GM23338 (cell line): Measurements from ENCODE around the gene BMPR1B. TPM values are rescaled to one million over a fixed set of nuclear protein-coding genes. Genes with fewer than 3 reads are reported as not detected.
A peak's percentile ranks its signal among the peaks of the same experiment; 100 is the strongest.
"Not testable (repeated sequence)": the region's sequence is repeated elsewhere in the genome, so short reads cannot be mapped to it uniquely, and the experiment has no call there.

ENCODE experiments used
- ATAC-seq: fragments of 200-7000 bp; cut with Tn5 transposase; 3 replicates; pipeline ENCODE4 v1.9.1; 2020
- DNase-seq: peaks from one replicate; pipeline ENCODE4 v3.0.0-alpha.2; 2015; ENCODE audit warnings: low spot score
- H2AFZ ChIP-seq: fragments of 200-600 bp; sonication (generic); 2 replicates; pipeline ENCODE4 v1.8.0; 2016; ENCODE audit warnings: antibody characterized with exemption, mild to moderate bottlenecking, moderate library complexity
- H3F3A ChIP-seq: fragments of 200-600 bp; sonication (generic); replicated peaks from 2 replicates; pipeline ENCODE4 v1.8.0; 2017; ENCODE audit warnings: antibody characterized with exemption, mixed run types, low read depth
- H3K27ac ChIP-seq: fragments of 200-600 bp; sonication (generic); 2 replicates; pipeline ENCODE4 v1.6.1; 2016; ENCODE audit warnings: low read depth
- H3K27me3 ChIP-seq: fragments of 200-600 bp; sonication (generic); 2 replicates; pipeline ENCODE4 v1.8.0; 2016; ENCODE audit warnings: mild to moderate bottlenecking, mixed run types, moderate library complexity; ENCODE audit not compliant: insufficient read depth
- H3K36me3 ChIP-seq: fragments of 200-600 bp; sonication (generic); 2 replicates; pipeline ENCODE4 v1.8.0; 2016; ENCODE audit warnings: mild to moderate bottlenecking; ENCODE audit not compliant: insufficient read depth
- H3K4me1 ChIP-seq: fragments of 200-600 bp; sonication (generic); 2 replicates; pipeline ENCODE4 v1.8.0; 2016; ENCODE audit warnings: mild to moderate bottlenecking, moderate library complexity; ENCODE audit not compliant: insufficient read depth
- H3K4me2 ChIP-seq: fragments of 200-600 bp; sonication (generic); 2 replicates; pipeline ENCODE4 v1.7.1; 2017; ENCODE audit warnings: mixed run types
- H3K4me3 ChIP-seq: fragments of 200-600 bp; sonication (generic); 2 replicates; pipeline ENCODE4 v1.6.1; 2016; ENCODE audit warnings: mixed run types
- H3K79me2 ChIP-seq: fragments of 200-600 bp; sonication (generic); replicated peaks from 2 replicates; pipeline ENCODE4 v1.8.0; 2017; ENCODE audit warnings: mild to moderate bottlenecking; ENCODE audit not compliant: insufficient read depth
- H3K9me2 ChIP-seq: fragments of 200-600 bp; sonication (generic); 2 replicates; pipeline ENCODE4 v1.8.0; 2017; ENCODE audit not compliant: insufficient read depth
- H4K20me1 ChIP-seq: fragments of 200-600 bp; sonication (generic); replicated peaks from 2 replicates; pipeline ENCODE4 v1.8.0; 2017; ENCODE audit warnings: mild to moderate bottlenecking; ENCODE audit not compliant: insufficient read depth
- H3K27ac Mint-ChIP-seq: 2 replicates; pipeline ENCODE4 v1.8.0; 2020; ENCODE audit warnings: inconsistent platforms, mild to moderate bottlenecking, moderate library complexity, mixed read lengths
- H3K27me3 Mint-ChIP-seq: 3 replicates; pipeline ENCODE4 v1.8.0; 2022; ENCODE audit warnings: low read depth, mild to moderate bottlenecking, moderate library complexity, mixed read lengths, inconsistent platforms; ENCODE audit not compliant: insufficient read depth, poor library complexity
- H3K36me3 Mint-ChIP-seq: 3 replicates; pipeline ENCODE4 v1.8.0; 2021; ENCODE audit warnings: low read depth, mild to moderate bottlenecking, inconsistent platforms, moderate library complexity, mixed read lengths
- H3K4me1 Mint-ChIP-seq: 3 replicates; pipeline ENCODE4 v1.8.0; 2020; ENCODE audit warnings: mild to moderate bottlenecking, inconsistent platforms, mixed read lengths
- H3K4me3 Mint-ChIP-seq: 3 replicates; pipeline ENCODE4 v1.8.0; 2021; ENCODE audit warnings: moderate library complexity, mild to moderate bottlenecking, inconsistent platforms, mixed read lengths
- H3K9me3 Mint-ChIP-seq: 3 replicates; pipeline ENCODE4 v1.8.0; 2020; ENCODE audit warnings: moderate library complexity, mild to moderate bottlenecking, inconsistent platforms, mixed read lengths
- EZH2 ChIP-seq: fragments of 200-600 bp; sonication (generic); IDR thresholded peaks from one replicate; pipeline ENCODE4 v1.8.0; 2017; ENCODE audit warnings: antibody characterized with exemption, mild to moderate bottlenecking, low read depth; ENCODE audit not compliant: unreplicated experiment
- EZH2phosphoT487 ChIP-seq: fragments of 200-600 bp; sonication (generic); IDR thresholded peaks from one replicate; pipeline ENCODE4 v1.8.1; 2018; ENCODE audit warnings: antibody characterized with exemption; ENCODE audit not compliant: unreplicated experiment
- STAT1 ChIP-seq: IDR thresholded peaks from one replicate; pipeline ENCODE4 v1.6.1; 2016; ENCODE audit warnings: antibody characterized with exemption; ENCODE audit not compliant: unreplicated experiment
- ZNF114 ChIP-seq: fragments of 250-450 bp; sonication (Bioruptor Pico); IDR thresholded peaks from 2 replicates; pipeline ENCODE4 v1.5.0; 2020; ENCODE audit warnings: mild to moderate bottlenecking, moderate library complexity
- ZNF462 ChIP-seq: fragments of 250-450 bp; sonication (Bioruptor Pico); IDR thresholded peaks from 2 replicates; pipeline ENCODE4 v1.5.0; 2020; ENCODE audit warnings: mild to moderate bottlenecking, moderate library complexity
- polyA plus RNA-seq: library from polyadenylated mRNA; unstranded; fragments of >200 nt; fragmentation: Nextera tagmentation; extraction: Ambion mirVana; gene quantifications from 2 replicates; pipeline ENCODE4 v1.2.1, GENCODE V29; 2016
- total RNA-seq: library from RNA; depleted of rRNA; stranded (reverse); fragments of >200 nt; shearing (Covaris generic); gene quantifications from 2 replicates; pipeline ENCODE4 v1.2.3, GENCODE V29; 2014

The BMPR1B gene
- total and polyA plus RNA-seq, 2 experiments from 2014 or later: 0.48 to 1.0 TPM

- TF ChIP-seq ZNF462 (CRISPR knock-in tag) (no peak), EZH2phosphoT487 (no peak), EZH2 (no peak), ZNF114 (CRISPR knock-in tag) (no peak), STAT1 (no peak)
Measured at GRCh38 chr4:95061220-95061619, 303.5 kb downstream of the BMPR1B start (continued).

DNA sequence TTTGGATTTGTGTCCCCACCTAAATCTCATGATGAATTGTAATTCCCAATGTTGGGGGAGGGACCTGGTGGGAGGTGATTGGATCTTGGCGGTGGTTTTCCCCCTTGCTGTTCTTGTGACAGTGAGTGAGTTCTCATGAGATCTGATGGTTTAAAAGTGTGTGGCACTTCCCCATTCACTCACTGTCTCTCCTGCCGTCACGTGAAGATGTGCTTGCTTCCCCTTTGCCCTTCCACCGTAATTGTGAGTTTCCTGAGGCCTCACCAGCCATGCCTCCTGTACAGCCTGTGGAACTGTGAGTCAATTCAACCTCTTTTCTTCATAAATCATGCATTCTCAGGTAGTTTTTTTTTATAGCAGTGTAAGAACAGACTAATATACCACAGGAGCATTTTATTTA, 304.0 kb downstream of the BMPR1B start:
- H3K4me3 Mint-ChIP-seq, ATAC-seq, H3K27ac ChIP-seq: not testable (repeated sequence)

More for the DNA sequence above, 304.0 kb downstream of the BMPR1B start:
- H3K79me2 ChIP-seq, DNase-seq, H3K4me2 ChIP-seq, H3K4me1 ChIP-seq, H3K9me3 Mint-ChIP-seq, H3K4me3 ChIP-seq, H3K27me3 Mint-ChIP-seq, H3K36me3 Mint-ChIP-seq, H3K9me2 ChIP-seq, H3F3A ChIP-seq, H4K20me1 ChIP-seq, H3K36me3 ChIP-seq, H3K27me3 ChIP-seq: not testable (repeated sequence)
- H2AFZ ChIP-seq: peak overlapping the region; percentile 11; the same call in 1 of the 2 replicates
- peak overlapping the region; percentile 74 for H3K27ac Mint-ChIP-seq
- peaks cover 14% of the 10 kb centered on the region; the same call in 2 of the 3 replicates for H3K4me1 Mint-ChIP-seq
